NCI-H1930 (cell line): ENCODE results near the gene HDAC7.

Experiments used
- DNase-seq, 2 experiments: peaks; one replicate each; lab custom pipeline; 2025; lab: John Stamatoyannopoulos, UW

HDAC7 gene

GRCh38 chr12:47746073-47746472 lies 73.6 kb downstream of the HDAC7 start:
- DNase-seq: no peak

GRCh38 chr12:47745485-47746041 lies 74.1 kb downstream of the HDAC7 start:
- DNase-seq: no peak

- DNase-seq: no peak
Measured at GRCh38 chr12:47744778-47745436, 74.8 kb downstream of the HDAC7 start.

GRCh38 chr12:47744005-47744651 lies 75.6 kb downstream of the HDAC7 start:
- peak; percentile 87 to 89 for DNase-seq

DNA sequence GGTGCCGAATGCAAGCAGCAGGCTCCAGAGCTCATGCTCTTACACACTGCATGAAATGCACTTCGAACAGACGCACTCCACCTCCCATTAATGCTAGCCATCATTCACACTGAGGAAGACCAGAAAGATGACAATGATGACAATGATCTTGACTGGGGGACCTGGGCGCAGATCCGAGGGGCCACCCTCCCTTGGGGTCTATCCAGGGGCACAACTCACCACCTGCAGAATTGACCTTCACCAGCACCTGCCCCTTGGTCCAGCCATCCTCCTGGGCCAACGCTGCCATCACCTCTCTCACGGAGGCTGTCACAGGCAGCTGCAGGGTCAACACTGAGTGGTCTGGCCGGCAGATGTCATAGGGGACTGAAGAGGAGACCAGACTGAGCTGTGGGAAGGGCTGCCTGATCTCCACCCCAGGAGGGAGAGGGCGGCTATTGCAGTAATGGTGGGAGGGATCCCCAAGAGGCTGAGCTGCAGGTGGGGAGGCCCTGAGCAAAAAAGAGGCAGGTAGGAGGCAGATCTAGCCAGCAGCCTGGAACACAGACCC lies 76.3 kb downstream of the HDAC7 start:
- DNase-seq: no peak

GRCh38 chr12:47742253-47742825 lies 77.4 kb downstream of the HDAC7 start:
- DNase-seq: peak; percentile 41 to 52

DNA sequence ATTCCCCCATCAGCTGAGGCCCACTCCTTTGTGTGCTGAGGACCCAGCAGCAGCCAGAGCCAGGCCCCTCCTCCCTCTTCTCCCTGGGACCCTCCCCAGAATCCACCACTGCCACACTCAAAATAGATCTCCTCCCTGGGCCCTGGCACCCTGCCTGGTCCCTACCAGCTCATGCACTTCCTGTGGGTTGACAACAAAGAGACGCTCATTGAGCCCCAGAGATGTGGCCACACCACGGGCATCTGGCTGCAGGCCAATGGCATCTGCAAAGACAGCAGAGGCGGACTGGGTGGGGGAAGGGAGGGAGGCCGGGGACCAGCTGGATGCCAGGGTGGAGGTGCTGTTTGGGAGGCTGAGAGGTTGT lies 78.4 kb downstream of the HDAC7 start:
- no peak for DNase-seq

DNA sequence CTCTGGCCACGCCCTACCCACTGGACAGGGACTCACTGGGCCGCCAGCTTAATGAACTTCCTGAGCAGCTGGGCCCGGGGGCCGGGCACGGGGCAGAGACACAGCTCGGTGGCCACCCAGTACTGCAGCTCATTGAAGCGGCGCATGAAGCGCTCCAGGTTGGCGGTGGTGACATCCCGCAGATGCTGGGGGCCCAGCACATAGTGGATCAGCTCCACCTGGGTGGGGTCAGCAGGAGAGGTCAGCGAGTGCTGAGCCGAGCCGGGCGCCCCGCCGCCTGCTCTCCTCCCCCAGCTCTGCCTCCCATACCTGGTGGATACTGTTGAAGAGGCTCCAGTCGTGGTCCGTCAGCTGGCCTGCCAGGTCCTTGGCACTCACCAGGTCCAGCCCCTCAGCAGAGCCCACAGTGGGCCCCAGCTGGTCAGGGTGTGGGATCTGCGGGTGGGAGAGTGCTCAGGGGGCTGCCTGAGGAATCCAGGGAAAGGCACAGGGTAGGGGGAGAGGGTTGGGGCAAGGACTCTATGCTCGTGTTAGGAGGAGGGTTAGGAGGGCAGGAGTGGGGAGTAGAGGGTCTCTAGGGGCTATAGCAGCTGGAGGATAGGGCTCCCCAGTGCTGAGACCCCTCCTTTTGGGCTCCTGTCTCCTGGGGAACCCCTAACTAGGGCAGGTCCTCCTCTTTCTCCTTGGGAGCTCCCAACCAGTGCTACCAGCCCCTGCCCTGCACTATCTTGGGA lies 78.9 kb downstream of the HDAC7 start:
- no peak for DNase-seq

DNA sequence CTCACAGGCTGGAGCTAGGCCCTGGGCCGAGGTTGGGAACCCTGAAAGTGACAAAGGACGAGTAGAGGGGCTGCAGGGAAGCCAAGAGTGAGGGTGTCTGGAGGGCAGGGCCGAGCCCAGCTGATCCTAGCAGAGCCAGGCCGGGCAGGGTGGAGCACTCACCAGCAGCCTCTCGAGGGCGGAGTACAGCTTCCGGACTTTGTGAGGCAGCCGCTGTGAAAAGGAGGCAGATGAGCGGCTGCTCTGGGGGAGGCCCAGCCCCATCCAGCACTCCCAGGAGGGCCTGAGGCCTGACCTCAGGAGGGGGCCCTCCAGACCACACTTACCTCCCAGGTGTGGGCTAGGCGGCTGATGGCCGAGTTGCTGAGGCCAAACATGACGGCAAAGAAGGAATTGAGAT lies 79.7 kb downstream of the HDAC7 start:
- DNase-seq: no peak

DNA sequence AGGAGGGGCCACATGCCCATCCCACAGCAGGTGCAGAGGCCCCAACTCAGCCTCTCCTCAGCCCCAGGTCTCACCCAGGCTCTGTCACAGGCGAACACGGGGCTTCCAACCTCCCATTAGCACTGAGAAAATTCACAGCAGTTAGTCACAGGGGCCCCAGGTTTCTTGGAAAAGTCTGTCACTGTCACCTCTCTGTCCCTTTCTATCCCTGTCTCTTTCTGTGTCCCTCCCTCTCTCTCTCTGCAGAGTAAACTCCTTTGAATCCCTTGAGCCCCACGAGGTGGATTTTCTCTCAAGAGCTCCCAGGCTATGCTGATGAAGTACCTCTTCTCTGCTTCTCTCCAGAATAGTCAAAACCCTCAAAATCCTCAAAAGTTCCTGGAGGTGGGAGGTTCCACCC lies 80.4 kb downstream of the HDAC7 start:
- no peak for DNase-seq

DNA sequence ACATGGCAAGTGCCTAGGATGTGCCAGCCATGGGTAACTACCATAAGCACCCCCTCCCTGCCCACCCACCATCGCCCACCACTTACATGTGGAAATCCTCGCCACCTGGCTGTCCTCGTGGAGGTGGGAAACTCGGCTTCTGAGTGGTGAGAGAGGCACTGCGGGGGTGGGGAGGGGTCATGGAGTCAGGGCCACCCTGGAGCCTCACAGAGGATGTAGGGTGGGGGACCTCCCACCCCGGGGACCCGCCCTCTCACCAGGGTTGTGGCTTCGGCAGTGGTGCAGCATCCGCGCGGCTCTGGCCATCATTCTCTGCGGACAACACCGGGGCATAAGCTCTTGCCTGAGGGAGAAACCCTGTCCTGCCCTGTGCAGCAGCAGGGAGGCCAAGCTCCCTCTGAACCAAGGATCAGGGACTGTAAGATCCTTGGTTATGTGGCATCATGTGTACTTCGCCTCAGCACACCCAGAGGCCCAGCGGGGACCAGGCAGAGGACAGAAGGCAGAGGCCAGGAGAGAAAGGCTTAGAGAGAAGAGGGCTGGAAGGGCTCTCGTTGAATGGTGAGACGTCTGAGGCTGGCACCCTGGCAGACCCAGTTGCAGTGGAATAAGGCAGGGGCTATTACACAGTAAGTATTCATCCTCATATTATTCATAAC lies 81.6 kb downstream of the HDAC7 start:
- DNase-seq: no peak

- no peak for DNase-seq
Measured at GRCh38 chr12:47736877-47737676, 82.6 kb downstream of the HDAC7 start.

- DNase-seq: no peak
Measured at GRCh38 chr12:47736216-47736615, 83.5 kb downstream of the HDAC7 start.

- DNase-seq: no peak
Measured at GRCh38 chr12:47735649-47736048, 84.1 kb downstream of the HDAC7 start.

DNA sequence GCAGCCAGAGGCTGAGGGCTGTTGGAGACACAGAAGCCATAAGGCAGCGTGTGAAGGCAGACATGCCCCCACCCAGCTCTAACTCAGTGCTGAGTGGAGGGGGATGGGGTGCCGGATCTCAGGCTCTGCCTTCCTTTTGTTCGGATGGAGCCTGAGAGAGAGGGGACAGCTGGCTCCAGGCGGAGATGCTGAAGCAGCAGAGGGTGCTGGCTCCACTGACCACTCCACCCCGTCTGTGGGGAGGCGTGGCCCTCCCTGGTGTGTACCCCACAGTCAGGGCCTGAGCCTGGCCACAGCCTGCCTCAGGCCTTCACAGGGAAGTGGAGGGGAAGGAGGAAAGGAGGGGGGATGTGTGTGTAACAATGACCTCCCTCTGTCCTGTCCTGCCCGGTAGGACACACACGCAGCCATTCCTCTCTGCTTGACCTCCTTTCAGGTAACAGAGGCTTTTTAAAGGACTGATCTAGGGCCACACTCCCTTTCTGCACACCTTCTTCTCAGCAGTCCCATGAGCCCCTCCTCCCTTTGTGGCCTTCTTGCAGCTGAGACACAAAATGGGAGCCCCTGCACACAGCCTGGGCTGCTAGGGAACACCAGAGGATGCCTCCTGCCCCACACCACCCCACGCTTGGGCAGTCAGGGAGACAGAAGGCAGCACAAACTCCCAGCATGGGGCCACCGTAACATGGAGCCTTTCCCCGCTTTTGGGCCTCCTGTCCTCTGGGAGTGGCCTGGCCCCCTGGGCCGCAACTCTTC lies 84.8 kb downstream of the HDAC7 start:
- DNase-seq: no peak

- DNase-seq: no peak
Measured at GRCh38 chr12:47733142-47733541, 86.6 kb downstream of the HDAC7 start.
